ENCODE data around the gene SUCLG1. TPM values are rescaled to one million over a fixed set of nuclear protein-coding genes. Genes with fewer than 3 reads are reported as not detected.

SUCLG1 gene
- polyA plus RNA-seq, 1 of the 3 experiments (the other 2 are of a cell fraction): 32.7 TPM

DNA sequence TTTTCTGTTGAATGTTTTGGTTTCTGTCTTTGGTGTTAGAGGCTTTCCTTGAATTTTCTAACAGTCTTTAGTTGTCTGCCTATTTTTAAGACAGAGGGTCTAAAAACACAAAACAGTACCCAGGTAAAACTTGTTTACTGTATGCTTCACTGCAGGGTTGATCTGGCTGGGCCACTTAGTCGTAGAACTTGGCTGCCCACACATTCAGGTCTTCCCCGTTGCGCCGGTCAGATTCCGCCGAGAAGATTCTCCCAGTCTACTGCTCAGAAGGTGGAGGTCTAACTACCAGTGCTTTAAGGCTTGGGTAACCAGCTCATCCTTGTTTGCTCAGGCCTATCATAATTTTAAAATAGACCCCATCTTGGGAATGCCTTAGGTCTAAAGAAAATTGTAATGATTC, 32.7 kb upstream of the SUCLG1 start:
- Histone ChIP-seq H3K4me3 (ENCODE audit: low read depth in 2 of 2, low read length in 1 of 2) (no peak overlapping the region), H3K4me2 (no peak overlapping the region), H3K9ac (no peak overlapping the region), H3K36me3 (replicated peaks in 1 of 2; ENCODE audit: control insufficient read depth in 1 of 2, insufficient read depth in 2 of 2, low read length in 1 of 2) (no peaks in the 10 kb centered on the region), H3K4me1 (ENCODE audit: control insufficient read depth in 1 of 2, insufficient read depth in 2 of 2, low read depth in 1 of 2, low read length in 1 of 2) (peaks cover 0 to 8% of the 10 kb centered on the region in 2 experiments; a peak in 1 of 4 replicates), H2AFZ (ENCODE audit: low read depth) (peak overlapping the region; percentile 24; the same call in 1 of the 2 replicates), H3K9me3 (no peaks in the 10 kb centered on the region), H3F3A (replicated peaks; ENCODE audit: insufficient read depth) (peaks cover 10% of the 10 kb centered on the region), H3K27ac (ENCODE audit: low read depth in 2 of 2, low read length in 1 of 2) (no peak overlapping the region), H3K79me2 (ENCODE audit: insufficient read depth) (no peaks in the 10 kb centered on the region), H4K20me1 (ENCODE audit: insufficient read depth) (no peaks in the 10 kb centered on the region), H3K9me2 (no peaks in the 10 kb centered on the region), H3K27me3 (ENCODE audit: insufficient read depth) (no peaks in the 10 kb centered on the region)
- ChIA-PET POLR2A (no interaction called here), CTCF (interaction anchor here (0.8 to 3.7 kb wide), 4 partner anchors 23 to 526 kb away, joined by 3 to 22 read pairs (median 3); no protein-coding TSS in a partner anchor)
- no peak for DNase-seq
- WGBS (ENCODE audit: low lambda C conversion rate): 86% methylated on average over 6 of the region's 6 CpGs
- TF ChIP-seq CHD2 (IDR thresholded peaks at IDR 0.05; ENCODE audit: low read length, partially characterized antibody): no peak
- no peak for TF ChIP-seq MEF2A (IDR thresholded peaks at IDR 0.05; ENCODE audit: borderline replicate concordance, low read depth)
- TF ChIP-seq, protein P1, sequence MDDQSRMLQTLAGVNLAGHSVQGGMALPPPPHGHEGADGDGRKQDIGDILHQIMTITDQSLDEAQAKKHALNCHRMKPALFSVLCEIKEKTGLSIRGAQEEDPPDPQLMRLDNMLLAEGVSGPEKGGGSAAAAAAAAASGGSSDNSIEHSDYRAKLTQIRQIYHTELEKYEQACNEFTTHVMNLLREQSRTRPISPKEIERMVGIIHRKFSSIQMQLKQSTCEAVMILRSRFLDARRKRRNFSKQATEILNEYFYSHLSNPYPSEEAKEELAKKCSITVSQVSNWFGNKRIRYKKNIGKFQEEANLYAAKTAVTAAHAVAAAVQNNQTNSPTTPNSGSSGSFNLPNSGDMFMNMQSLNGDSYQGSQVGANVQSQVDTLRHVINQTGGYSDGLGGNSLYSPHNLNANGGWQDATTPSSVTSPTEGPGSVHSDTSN (IDR thresholded peaks at IDR 0.05): no peak
- TF ChIP-seq, protein P2, sequence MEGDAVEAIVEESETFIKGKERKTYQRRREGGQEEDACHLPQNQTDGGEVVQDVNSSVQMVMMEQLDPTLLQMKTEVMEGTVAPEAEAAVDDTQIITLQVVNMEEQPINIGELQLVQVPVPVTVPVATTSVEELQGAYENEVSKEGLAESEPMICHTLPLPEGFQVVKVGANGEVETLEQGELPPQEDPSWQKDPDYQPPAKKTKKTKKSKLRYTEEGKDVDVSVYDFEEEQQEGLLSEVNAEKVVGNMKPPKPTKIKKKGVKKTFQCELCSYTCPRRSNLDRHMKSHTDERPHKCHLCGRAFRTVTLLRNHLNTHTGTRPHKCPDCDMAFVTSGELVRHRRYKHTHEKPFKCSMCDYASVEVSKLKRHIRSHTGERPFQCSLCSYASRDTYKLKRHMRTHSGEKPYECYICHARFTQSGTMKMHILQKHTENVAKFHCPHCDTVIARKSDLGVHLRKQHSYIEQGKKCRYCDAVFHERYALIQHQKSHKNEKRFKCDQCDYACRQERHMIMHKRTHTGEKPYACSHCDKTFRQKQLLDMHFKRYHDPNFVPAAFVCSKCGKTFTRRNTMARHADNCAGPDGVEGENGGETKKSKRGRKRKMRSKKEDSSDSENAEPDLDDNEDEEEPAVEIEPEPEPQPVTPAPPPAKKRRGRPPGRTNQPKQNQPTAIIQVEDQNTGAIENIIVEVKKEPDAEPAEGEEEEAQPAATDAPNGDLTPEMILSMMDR (IDR thresholded peaks at IDR 0.05): no peak
- no peak for TF ChIP-seq FOSL2 (IDR thresholded peaks at IDR 0.05; ENCODE audit: borderline replicate concordance, low read depth)
- no peak for TF ChIP-seq YY1 (IDR thresholded peaks at IDR 0.05; ENCODE audit: low read depth)
- TF ChIP-seq, protein P3, sequence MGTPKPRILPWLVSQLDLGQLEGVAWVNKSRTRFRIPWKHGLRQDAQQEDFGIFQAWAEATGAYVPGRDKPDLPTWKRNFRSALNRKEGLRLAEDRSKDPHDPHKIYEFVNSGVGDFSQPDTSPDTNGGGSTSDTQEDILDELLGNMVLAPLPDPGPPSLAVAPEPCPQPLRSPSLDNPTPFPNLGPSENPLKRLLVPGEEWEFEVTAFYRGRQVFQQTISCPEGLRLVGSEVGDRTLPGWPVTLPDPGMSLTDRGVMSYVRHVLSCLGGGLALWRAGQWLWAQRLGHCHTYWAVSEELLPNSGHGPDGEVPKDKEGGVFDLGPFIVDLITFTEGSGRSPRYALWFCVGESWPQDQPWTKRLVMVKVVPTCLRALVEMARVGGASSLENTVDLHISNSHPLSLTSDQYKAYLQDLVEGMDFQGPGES (IDR thresholded peaks at IDR 0.05; ENCODE audit: low read depth, low read length): no peak
- no peak for TF ChIP-seq POLR2AphosphoS5 (IDR thresholded peaks at IDR 0.05; ENCODE audit: low read depth, low read length)
- TF ChIP-seq, protein P4, sequence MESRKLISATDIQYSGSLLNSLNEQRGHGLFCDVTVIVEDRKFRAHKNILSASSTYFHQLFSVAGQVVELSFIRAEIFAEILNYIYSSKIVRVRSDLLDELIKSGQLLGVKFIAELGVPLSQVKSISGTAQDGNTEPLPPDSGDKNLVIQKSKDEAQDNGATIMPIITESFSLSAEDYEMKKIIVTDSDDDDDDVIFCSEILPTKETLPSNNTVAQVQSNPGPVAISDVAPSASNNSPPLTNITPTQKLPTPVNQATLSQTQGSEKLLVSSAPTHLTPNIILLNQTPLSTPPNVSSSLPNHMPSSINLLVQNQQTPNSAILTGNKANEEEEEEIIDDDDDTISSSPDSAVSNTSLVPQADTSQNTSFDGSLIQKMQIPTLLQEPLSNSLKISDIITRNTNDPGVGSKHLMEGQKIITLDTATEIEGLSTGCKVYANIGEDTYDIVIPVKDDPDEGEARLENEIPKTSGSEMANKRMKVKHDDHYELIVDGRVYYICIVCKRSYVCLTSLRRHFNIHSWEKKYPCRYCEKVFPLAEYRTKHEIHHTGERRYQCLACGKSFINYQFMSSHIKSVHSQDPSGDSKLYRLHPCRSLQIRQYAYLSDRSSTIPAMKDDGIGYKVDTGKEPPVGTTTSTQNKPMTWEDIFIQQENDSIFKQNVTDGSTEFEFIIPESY (IDR thresholded peaks at IDR 0.05; ENCODE audit: borderline replicate concordance, low read depth): no peak
- TF ChIP-seq EZH2phosphoT487 (IDR thresholded peaks at IDR 0.05; ENCODE audit: borderline replicate concordance, low read depth): no peak
- TF ChIP-seq, protein P5, sequence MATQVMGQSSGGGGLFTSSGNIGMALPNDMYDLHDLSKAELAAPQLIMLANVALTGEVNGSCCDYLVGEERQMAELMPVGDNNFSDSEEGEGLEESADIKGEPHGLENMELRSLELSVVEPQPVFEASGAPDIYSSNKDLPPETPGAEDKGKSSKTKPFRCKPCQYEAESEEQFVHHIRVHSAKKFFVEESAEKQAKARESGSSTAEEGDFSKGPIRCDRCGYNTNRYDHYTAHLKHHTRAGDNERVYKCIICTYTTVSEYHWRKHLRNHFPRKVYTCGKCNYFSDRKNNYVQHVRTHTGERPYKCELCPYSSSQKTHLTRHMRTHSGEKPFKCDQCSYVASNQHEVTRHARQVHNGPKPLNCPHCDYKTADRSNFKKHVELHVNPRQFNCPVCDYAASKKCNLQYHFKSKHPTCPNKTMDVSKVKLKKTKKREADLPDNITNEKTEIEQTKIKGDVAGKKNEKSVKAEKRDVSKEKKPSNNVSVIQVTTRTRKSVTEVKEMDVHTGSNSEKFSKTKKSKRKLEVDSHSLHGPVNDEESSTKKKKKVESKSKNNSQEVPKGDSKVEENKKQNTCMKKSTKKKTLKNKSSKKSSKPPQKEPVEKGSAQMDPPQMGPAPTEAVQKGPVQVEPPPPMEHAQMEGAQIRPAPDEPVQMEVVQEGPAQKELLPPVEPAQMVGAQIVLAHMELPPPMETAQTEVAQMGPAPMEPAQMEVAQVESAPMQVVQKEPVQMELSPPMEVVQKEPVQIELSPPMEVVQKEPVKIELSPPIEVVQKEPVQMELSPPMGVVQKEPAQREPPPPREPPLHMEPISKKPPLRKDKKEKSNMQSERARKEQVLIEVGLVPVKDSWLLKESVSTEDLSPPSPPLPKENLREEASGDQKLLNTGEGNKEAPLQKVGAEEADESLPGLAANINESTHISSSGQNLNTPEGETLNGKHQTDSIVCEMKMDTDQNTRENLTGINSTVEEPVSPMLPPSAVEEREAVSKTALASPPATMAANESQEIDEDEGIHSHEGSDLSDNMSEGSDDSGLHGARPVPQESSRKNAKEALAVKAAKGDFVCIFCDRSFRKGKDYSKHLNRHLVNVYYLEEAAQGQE (IDR thresholded peaks at IDR 0.05; ENCODE audit: low read depth, low read length): no peak
- TF ChIP-seq, protein P6, sequence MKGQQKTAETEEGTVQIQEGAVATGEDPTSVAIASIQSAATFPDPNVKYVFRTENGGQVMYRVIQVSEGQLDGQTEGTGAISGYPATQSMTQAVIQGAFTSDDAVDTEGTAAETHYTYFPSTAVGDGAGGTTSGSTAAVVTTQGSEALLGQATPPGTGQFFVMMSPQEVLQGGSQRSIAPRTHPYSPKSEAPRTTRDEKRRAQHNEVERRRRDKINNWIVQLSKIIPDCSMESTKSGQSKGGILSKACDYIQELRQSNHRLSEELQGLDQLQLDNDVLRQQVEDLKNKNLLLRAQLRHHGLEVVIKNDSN (IDR thresholded peaks at IDR 0.05; ENCODE audit: borderline replicate concordance, low read depth): no peak
- TF ChIP-seq RXRA (IDR thresholded peaks at IDR 0.05; ENCODE audit: borderline replicate concordance, low read depth): no peak
- no peak for TF ChIP-seq TEAD4 (IDR thresholded peaks at IDR 0.05; ENCODE audit: borderline replicate concordance, insufficient read depth)
- TF ChIP-seq SMC3 (IDR thresholded peaks at IDR 0.05; ENCODE audit: low read depth, low read length): no peak
- no peak for TF ChIP-seq JUND (IDR thresholded peaks at IDR 0.05)
- no peak for TF ChIP-seq EP300 (IDR thresholded peaks at IDR 0.05; ENCODE audit: borderline replicate concordance in 1 of 2, low read depth in 1 of 2, low read length in 1 of 2)

Measured in SK-N-SH (cell line).